NB4 (cell line): Measurements from ENCODE around the gene DLG2.
"Not testable (repeated sequence)": the region's sequence is repeated elsewhere in the genome, so short reads cannot be mapped to it uniquely, and the experiment has no call there.

ENCODE experiments used
- DNase-seq: peaks from one replicate; pipeline ENCODE4 v3.0.0; 2010; ENCODE audit warnings: low read depth
- H3K4me3 ChIP-seq: one replicate; pipeline ENCODE4 v1.5.1; 2011; ENCODE audit warnings: mild to moderate bottlenecking, low read depth, low read length, moderate library complexity
- CTCF ChIP-seq: IDR thresholded peaks from one replicate; pipeline ENCODE4 v1.5.1; 2012; ENCODE audit warnings: low read depth, low read length
- MAX ChIP-seq: IDR thresholded peaks from 2 replicates; pipeline ENCODE4 v1.6.1; 2011; ENCODE audit warnings: low read depth, low read length
- MYC ChIP-seq: IDR thresholded peaks from 2 replicates; pipeline ENCODE4 v1.6.1; 2011; ENCODE audit warnings: low read depth, low read length
- POLR2A ChIP-seq: IDR thresholded peaks from 2 replicates; pipeline ENCODE4 v1.6.1; 2011; ENCODE audit warnings: mild to moderate bottlenecking; ENCODE audit not compliant: insufficient read length; ENCODE audit errors: extremely low read depth

The DLG2 gene

GRCh38 chr11:83455356-83455755 lies 2171.8 kb downstream of the DLG2 start:
- no peak for DNase-seq
- TF ChIP-seq MYC (no peak), CTCF (no peak), MAX (no peak), POLR2A (no peak)
- no peak overlapping the region for H3K4me3 ChIP-seq

GRCh38 chr11:83454674-83455073 lies 2172.5 kb downstream of the DLG2 start:
- DNase-seq = no peak
- H3K4me3 ChIP-seq = no peak overlapping the region
- no peak for TF ChIP-seq MAX
- no peak for TF ChIP-seq MYC
- no peak for TF ChIP-seq CTCF
- no peak for TF ChIP-seq POLR2A

GRCh38 chr11:83449338-83449913 lies 2177.7 kb downstream of the DLG2 start:
- TF ChIP-seq CTCF = no peak
- no peak for TF ChIP-seq POLR2A
- no peak for TF ChIP-seq MYC
- TF ChIP-seq MAX = no peak
- H3K4me3 ChIP-seq = no peak overlapping the region
- DNase-seq = no peak

- no peak for DNase-seq
Observed at GRCh38 chr11:83448686-83449085, 2178.5 kb downstream of the DLG2 start.

GRCh38 chr11:83443880-83444279 lies 2183.3 kb downstream of the DLG2 start:
- DNase-seq, H3K4me3 ChIP-seq: not testable (repeated sequence)

More at GRCh38 chr11:83448686-83449085, 2178.5 kb downstream of the DLG2 start:
- TF ChIP-seq MAX = no peak
- TF ChIP-seq POLR2A = no peak
- TF ChIP-seq MYC = no peak
- no peak for TF ChIP-seq CTCF
- H3K4me3 ChIP-seq = no peak overlapping the region

GRCh38 chr11:83441601-83442000 lies 2185.5 kb downstream of the DLG2 start:
- no peak overlapping the region for H3K4me3 ChIP-seq
- TF ChIP-seq MYC = no peak
- no peak for TF ChIP-seq POLR2A
- no peak for TF ChIP-seq CTCF
- no peak for TF ChIP-seq MAX
- DNase-seq = no peak
